ENCODE measurements around the gene EFNA5.

EFNA5 gene

DNA sequence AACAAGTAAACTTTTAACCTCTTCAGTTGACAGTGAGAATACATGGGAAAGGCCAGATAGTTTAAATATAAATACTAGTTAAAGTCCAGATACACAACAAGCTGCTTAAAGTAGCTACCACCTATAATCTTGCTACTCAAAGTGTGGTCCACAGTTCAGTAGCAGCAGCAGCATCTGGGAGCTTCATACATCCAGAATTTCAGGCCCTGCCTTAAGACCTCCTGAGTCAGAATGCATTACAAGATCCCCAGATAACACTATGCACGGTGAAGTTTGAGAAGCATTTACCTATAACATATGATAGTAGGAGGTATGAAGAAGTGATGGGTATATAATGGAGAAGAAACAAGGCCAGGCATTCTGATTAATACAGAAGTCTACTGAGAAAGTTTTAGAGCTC is 244.5 kb downstream of the EFNA5 start:
- no peak for DNase-seq (ENCODE audit: low spot score)

DNA sequence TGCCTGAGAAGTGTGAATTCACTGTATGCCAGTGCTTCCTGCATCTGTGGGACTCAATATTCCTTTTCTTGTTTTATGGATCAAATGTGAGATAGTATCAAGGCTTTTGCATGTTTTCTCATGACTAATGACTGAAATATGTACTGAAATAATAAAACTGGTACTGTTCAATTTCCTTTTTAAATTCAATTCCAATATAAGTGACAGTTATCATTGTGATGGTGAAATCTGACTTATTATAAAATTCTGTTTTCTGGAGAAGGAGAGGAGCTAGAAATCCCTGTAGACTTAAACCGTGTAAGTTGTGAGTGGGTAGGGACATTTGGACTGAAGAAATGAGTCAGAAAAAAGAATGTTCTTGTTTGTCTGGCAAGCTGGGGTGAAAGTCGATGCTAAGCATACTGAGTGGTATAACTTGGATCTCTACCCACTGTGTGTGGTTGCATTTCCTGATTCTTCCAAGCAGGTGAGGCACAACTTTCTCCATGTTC is 245.2 kb downstream of the EFNA5 start:
- DNase-seq (ENCODE audit: low spot score): no peak

DNA sequence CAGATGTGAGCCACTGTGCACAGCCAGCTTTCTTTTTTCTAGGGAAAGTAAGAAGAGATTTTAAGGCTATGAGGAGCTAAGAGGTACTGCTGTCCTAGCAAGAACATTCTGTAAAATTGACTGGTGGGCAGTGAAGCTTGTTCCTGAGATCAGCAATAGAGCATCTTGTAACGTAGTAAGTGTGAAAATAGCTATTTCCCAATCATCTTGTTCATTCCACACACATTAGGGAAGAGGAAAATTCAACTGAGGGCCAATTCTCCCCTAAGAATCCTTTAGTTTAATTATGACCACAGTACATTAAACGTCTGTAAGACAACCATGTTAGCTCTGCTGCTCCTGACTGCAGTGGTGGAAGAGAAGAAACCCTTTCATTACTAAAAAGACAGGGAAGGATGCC is 246.2 kb downstream of the EFNA5 start:
- DNase-seq (ENCODE audit: low spot score): no peak

DNA sequence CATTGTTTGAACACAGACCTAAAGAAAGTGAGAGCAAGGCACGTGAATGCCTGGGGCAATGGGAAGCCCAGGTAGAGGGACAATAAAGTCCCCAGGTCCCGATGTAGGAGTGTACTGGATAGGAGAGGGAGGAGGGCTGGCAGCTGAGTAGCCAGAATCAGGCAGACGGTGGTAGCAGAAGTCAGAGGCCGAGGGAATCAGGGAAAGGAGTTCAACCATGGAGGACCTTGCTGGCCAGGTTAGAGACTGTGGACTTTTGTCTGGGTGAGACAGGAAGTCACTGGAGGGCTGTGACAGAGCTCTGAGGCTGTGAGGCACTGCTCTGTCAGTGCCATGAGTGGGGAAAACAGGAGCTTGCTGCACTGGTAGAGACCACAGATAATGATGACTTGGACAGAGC is 248.2 kb downstream of the EFNA5 start:
- DNase-seq (ENCODE audit: low spot score): no peak

DNA sequence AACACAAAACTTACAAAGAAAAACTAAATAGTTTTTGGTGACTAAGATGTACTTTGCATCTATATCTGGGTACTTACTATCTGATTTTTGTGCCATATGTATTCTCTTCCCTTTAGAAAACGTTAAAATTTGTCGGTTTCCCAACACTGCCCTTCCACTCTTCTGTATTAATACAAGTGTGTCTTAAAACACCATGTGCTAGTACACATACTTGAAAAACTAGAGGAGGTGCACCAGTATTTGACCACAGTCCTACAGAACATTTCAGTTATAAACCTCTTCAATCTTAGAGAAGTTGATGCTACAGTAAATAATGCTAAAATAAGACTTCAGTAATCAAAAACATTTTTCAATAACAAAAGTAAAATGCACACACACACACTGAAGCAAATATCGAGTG is 251.2 kb downstream of the EFNA5 start:
- DNase-seq (ENCODE audit: low spot score): no peak

DNA sequence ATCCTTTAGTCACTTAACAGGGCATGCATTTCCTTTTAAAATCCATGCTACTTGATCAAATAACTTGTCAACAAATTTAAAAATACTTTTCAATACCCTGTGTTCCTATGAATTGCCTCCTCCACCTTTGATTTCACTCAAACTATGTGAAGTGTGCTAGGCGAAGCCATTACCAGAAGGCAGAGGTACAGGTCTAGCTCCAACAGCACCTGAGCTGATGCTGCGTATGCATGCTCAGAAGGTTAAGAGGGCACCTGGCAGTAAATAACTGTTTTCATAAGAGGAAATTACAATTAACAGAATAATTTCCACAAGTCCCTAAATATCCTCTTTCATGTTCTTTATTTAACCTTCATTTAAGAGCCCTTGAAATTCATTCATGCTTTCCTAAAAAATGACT is 251.8 kb downstream of the EFNA5 start:
- no peak for DNase-seq (ENCODE audit: low spot score)

DNA sequence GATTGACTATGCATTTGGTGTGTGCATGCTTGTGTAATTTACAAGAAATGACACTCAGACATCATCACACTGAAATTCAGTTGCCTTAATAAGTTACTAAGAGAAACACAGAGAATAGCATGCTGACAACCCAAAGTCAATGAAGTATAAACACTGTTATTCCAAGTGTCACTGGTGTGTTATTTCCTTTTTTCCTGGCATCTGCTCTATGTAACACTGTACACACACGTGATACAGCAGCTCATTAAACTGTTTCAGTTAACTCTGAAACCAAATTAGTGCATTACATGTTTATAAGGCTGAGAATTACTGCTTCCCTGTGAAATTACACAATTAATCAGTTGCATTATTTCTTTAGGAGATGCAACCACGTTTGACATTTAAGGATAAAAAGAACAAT is 252.7 kb downstream of the EFNA5 start:
- DNase-seq (ENCODE audit: low spot score): no peak

DNA sequence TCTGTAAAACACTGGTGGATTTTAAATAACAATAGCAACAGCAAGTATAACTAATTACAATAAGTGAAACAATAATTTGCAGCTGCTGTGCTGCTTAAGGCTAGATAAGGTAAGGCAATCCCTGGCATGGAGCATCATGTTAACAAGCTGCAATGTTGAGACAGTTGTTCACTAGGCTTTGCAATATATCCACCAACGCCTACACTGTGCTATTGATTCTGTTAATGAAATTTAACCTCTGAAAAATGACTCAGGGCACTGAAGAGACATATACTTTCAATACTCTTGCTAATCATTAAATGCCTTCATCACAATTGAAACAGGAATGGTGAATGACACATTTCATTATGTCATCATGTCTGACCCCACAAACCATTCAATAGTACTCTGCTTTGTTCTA is 255.0 kb downstream of the EFNA5 start:
- no peak for DNase-seq (ENCODE audit: low spot score)

DNA sequence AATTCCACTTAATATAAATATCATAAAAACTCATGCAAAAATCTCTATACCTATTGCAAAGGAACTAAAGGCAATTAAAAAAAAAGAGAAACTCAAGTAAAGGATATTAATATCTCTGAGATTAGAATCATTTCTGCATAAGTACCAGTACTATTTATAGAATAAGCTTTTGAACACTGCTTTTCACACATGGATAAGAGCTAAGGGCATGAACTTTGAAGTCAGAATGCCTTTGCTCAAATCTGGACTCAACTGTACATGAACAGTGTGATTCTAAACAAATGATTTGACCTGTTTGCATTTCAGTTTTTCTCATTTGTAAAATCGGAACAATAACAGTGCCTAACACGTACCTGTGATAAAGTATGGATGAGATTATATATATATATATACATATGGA is 255.9 kb downstream of the EFNA5 start:
- no peak for DNase-seq (ENCODE audit: low spot score)

DNA sequence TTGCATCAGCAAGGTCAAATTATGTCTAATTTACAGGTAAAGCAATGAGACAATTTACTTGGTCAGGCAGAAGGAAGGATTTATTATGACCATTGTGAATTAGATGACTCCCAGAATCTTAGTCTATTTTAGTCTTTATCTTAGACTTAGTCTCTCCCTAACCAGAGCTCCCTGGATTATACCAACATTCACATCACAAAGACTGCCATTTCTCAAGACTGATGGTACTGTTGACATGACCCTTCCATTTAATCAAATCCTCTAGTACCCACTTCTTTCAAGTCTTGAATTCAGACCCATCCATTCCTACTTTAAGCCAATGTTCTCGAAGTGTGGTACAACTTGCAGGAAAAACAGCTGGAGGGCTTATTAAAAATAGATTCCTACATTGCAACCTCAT is 257.0 kb downstream of the EFNA5 start:
- DNase-seq (ENCODE audit: low spot score): no peak

DNA sequence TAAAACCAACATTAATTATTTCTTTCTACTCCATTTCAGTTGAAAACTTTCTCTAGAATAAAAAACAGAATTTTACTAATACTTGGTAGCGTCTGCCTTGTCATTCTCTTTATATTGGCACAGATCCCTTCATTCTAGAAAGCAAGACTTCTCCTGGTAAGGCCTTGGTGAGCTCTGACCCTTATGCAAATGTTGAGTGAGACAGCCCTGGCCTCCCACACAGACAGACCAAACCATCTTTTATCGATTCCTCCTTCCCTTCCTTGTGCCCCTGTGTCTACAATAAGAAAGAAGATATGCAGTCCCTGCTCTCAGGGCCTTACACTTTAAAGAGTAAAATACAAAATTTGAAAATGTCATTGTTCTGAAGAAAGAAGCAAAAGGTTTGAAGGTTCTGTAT is 262.2 kb downstream of the EFNA5 start:
- DNase-seq (ENCODE audit: low spot score): no peak

DNA sequence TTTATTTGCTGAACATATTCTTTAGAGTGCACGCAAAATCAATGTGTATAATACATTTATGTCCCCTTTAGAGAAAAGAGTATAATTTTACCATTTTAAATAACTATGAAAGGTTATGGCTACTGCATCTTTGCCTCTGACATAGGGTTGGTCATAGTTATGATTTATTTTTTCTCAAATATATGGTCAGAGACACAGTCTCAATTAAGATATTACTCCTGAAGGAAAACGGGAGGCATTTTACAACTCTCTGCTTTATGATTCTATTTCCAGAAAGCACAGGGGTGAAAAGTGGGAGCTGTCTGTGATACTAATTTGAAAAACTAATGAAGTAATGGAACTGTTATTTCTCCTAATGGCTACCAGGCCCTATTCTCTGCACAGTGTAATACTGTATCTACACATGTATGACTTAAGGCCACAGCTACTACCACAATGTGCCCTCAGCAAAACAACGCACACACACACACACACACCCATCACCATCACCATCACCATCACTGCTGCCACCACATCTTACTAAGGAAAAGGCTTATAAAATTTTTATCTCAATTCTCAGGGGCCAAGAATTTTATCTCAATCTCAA is 262.9 kb downstream of the EFNA5 start:
- DNase-seq (ENCODE audit: low spot score): no peak

DNA sequence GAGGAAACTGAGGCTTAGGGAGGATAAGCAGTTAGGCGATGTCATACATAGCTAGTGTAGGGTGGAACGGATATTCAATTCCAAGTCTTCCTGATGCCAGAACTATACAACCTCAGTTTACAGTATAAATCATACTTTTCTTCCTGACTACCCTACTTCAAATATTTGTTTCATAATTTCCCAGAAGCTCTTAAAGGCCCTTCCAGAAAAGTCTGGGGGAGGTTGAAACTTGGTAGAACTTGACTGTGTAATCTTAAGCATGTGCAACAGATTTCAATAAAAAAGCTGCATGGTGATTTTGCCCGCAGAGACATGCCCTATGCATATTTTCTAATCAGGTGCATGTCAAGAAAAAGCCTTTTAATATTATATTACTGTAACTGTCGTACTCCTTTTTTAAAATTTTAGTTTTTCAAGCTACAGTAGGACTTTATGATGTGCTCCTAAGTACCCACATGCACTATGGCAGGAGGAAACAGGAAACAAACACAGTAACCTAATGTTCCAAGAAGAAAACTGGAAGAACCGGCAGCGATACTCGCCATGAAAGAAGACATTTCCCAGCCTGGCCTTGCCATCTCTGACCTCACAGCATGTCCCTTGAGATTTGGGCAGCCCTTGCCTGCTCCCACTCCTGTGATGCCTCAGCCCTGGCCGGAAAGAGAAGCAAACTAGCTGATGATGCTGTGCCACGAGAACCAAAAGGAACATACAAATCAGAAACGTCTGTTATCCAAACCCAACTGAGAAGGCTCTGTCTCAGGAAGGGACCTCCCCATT is 266.0 kb downstream of the EFNA5 start:
- no peak for DNase-seq (ENCODE audit: low spot score)

DNA sequence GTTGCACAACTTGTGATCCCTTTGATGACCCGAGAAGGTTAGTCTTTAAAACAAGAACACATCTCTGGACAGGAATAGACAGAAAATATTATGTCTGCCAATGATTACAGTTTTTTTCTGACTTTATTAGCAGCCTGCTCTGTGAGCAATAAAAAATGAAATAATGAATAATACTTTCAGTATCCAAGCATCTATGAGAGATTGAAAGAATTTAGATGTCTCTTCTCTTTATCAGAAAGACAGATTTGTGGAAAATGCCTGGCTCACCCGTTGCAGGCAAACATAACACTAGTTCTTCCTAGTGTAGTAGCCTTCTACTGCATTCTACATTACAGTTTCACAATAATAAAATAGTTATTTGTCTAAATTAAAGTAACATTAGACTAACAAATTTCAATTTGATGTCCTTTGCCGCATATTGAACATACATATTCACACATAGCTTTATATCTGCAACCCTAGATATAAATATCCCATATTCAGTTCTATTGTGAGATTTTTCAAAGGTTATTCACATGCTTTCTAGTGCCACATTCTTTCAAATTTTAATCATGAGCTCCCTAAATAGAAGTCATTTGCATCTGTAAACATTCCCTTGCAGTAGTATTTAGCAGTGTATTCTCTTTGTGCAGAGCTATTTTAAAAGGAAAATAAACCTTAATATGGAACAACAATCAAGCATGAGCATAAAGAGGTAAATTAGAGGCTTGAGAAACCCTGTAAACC is 267.3 kb downstream of the EFNA5 start:
- no peak for DNase-seq (ENCODE audit: low spot score)

DNA sequence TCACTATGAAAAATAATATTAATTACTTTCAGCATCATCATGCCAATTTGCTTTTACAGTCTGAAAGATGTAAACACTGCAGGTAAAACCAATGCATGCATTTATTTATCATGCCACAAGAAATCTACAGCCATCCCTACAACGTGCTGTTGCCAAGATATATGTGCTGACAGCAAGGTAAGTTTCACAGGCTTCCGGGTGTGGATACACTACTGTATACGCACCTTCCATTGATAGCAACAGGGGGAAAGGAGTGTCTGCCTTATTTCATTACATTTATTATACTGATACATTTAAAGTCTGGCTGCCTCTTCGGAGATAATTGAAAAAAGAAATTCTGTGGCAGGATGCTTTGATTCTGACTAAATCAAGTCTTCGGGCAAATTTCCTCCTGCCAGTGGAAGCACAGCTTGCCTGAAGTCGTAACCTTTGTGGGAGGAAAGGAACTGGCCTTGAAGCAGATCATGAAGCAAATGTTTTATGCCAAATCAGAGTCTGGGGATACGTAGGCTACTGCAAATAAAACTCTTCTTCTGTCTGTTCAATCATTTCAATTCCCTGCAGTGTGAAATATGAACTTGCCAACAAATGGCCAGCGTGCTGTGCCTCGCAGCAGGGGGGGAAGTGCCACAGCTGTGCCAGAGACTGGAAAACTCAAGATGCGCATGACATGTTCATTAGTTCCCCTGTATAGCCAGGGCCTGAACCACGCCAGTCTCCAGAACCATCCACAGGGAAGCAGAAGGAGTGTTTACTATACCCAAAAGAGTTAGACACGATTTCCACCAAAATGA is 268.1 kb downstream of the EFNA5 start:
- DNase-seq (ENCODE audit: low spot score): no peak

DNA sequence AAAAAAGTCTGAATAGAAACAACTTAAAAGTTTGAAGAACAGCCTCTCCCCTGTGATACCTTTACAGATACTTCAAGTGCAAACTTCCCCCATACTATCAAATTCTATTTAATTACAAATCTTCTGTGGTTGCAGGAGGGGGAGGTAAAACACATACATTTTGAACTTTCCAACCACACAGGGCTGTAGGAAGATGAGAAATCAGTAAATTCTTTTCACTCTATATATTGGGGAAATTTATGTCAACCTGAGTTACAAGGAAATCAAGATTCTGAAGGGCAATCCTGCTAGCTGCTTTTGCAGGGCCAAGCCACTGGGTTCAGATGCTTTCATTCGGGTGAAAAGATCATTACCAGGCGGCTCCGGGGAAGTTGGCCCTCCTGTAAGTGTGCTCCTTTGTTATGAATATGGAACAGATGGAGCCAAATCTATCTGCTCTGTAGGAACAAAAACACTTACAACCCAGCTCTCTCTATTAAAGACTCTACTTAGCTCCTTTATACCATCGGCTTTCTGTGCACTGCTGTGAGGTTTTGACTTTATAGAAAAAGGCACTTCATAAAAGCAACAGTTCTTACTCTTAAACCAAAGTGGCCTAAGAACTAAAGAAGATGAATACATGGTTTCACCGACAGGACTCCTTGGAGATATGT is 269.1 kb downstream of the EFNA5 start:
- DNase-seq (ENCODE audit: low spot score): no peak

DNA sequence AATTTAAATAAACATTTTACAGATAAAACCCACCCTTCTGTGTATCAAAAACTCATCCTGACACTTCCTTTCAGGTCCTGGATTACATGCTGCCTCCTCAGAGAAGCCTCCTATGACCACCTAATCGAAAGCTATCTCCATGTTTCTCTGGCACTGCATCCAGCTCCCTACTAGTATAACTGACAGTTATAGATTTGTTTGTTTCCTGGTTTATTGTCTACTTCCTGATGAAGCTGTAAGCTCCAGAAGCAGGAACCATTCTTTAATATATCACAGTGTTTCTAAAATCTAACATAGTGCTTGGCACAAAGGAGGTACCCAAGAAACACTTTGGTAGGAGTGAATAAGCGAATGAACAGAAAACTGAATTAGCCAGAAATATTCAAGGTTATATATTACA is 270.4 kb downstream of the EFNA5 start:
- DNase-seq (ENCODE audit: low spot score): no peak

DNA sequence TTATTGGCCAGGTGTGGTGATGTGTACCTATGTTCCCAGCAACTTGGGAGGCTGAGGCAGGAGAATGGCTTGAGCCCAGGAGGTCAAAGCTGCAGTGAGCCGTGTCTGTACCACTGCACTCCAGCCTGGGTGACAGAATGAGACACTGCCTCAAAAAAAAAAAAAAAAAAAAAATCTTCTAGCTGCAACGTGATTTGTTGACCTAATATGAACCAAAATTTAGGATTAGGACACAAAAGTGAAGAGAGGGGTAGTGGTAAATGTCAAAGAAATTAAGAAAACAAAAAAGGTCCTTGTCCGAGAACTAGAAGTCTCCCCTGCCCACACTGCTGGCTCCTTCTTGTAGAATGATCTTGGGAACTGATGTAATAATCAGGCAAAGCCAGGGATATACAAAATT is 272.0 kb downstream of the EFNA5 start:
- DNase-seq (ENCODE audit: low spot score): no peak

DNA sequence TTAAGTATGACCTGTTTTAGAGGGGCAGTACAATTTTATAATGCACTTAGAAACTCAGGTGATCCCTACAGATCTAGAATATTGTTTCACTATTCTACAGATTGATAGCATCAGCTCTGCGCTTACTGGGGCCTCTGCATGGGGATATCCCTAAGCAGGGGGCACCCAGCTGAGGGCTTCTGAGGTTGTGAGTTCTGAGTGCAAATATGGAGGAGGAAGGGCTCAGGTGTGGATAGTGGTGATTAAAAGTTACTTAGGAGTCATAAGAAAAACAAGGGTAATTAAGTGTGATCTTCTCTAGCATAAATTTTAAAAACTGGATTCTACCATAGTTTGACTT is 274.4 kb downstream of the EFNA5 start:
- DNase-seq (ENCODE audit: low spot score): no peak

DNA sequence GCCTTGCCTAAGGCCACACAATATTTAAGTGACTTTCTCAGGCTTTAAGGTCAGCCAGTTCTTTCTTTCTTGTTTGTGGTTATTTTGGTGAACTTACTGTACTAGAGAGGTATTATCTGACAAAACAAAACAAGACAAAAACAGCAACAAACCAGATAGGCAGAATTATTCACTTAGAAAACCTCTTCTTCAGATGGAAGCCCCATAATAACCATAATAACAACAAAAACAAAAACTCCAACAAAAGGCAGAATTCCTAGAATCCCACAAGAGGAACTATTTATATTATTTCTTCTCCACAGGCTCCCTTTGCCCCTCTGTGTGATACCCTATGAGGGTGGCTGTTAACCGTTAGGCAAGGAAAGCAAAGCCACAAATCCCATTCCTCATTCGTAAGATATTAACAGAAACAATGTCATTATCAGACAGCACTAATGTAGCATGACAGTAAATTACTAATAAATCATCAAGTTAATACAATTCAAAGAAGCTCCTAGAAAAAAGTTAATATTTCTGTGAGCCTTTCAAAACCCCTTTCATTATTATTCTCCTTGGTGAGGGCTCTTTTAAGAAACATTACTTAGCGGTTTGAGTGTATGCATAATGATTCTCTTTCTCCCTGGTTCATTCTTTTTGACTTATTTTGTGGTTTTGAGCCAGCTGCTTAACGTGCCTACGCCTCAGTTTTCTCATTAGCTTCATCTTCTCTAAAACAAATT is 274.9 kb downstream of the EFNA5 start:
- DNase-seq (ENCODE audit: low spot score): no peak

DNA sequence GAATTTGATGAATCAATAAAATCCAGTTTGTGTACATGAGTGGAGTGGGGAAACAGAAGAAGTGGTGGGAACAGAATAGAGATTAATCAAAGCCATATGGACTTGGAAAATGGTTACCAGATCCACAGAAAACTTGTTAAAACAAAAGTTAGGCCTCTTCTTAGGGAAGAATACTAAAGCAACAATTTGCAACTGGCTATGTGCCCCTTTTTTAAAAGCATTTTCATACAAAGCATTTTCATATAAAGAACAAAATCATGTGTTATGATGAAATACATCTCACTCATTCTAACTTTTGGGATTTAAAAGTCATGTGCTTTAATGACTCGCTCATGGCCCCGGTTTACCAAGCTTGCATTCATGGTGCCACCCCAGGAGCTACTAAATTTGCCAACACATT is 276.9 kb downstream of the EFNA5 start:
- DNase-seq (ENCODE audit: low spot score): no peak
